SKM-1 (cell line): ENCODE measurements around the gene MAST4.
"Not testable (repeated sequence)": the region's sequence is repeated elsewhere in the genome, so short reads cannot be mapped to it uniquely, and the experiment has no call there.

Experiments
- DNase-seq: peaks from one replicate; lab custom pipeline; 2025; ENCODE audit not compliant: unreplicated experiment; lab: John Stamatoyannopoulos, UW

MAST4 gene

DNA sequence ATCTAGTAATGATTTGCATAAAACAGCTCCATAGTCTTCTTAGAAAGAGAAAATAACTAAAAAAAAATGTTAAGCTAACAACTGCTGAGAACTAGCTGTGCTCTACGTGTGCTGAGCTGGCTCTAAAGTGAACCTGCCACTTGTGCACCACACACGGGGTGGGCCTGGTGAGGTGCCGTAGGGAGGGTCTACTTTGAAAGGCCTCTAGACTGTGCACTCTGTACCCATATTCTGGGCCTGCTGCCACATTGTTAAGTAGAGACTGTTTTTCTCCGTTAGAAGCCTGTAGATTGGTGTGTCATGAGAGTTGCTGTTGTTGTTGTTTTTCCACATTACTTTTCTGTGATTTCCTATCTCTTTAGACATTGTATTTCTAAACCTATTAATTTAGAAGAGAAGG lies 506.5 kb downstream of the MAST4 start:
- DNase-seq = no peak

DNA sequence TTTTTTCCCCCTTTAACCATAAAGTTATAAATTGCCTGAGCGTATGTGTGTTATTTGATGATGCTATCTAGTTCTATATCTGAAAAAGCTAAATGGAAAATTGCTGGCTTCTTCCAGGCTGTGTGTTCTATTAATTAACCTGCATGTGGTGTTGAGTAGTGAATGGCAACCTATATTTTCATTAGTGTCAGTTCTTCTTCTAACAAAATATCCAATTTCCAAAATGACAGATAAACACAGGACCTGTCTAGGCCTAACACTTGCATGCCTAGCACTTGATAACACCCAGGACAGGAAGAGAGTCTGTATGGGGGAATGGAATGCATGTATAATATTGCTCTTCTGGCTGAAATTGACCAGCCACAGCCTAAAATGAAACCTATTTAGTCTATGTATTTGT lies 508.7 kb downstream of the MAST4 start:
- no peak for DNase-seq

DNA sequence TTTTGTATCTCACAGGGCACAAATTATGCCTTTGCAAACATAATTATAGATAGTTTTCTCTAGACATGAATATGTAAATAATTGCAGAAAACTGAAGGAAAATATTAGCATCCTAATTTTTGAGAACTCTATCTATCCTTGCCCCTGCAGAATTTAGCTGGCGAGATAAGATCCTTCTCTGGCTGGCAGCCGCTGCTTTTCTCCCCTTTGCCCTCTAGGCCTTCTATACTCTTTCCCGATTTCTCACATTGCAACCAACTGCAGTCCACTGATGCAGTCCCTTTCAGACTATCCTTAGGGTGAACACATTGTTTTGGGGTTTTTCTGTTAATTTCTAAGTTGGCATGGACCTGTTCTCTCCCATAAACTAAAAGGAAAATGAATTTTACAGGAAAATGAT lies 509.1 kb downstream of the MAST4 start:
- DNase-seq = no peak

DNA sequence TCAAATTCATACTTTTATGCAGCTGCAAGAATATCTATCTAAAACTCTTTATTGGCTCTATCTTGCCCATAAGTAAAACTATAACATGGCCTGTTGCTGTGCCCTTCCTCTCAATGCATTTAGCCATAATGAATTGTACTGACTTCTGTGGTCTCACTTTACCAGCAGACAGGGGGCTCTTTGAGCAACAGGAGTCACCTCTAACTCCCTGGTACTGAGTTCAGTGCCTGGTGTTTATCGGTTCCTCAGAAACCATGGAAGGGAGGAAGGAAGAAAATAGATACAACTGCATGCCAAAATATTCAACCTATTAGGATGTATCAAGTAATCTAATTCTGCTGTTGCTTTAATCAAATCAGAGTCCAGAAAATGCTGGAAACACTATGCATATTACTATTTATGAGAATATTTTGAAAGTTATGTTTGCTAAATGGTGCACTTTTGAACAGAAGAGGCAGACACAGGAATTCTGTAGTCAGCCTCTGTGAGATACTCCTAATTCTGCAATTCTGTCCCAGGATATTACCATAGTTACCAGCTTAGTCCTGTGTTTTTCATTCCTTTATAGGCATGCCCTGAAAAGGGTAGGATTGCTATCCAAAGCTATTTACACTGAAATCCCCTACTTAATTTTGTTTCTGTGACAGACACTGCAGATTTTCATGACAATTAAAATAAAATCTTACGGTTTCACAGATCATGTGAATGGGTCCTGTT lies 510.6 kb downstream of the MAST4 start:
- no peak for DNase-seq

DNA sequence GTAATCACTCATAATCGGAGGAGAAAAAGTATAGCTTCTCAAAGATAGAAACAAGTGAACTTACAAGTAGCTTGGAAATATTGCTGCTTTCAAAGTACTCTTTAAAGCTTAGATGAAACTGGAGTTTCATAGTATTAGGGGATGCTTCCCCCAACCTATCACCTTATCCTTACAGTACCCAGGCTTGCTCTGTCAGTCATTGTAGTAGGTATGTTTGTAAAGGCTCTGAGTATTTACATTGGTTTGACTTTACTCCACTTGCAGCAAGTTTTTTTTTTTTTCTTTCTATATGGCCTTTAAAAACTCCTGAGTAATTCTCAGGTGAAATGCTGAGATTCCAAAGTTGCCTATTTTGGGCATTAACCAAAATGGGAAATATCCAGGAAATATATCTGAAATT lies 515.6 kb downstream of the MAST4 start:
- no peak for DNase-seq

DNA sequence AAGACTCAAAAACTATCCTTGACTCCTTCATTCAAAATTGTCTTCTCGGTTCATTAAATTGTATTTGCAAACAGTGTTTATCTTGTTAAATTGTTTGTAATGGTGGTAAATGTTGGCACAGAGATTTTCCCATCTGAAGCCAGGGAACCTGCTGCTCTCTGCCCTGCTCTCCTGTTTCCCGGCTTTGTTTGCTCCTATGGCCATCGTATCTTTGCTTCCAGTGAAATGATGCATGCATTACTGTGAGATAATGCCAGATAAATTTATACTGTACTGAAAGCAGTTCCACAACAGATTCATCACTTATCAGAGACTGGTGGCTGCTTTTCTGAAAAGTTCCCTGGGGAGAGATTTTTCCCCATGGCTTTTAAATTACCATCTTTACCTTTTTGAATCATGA lies 519.1 kb downstream of the MAST4 start:
- DNase-seq = no peak

DNA sequence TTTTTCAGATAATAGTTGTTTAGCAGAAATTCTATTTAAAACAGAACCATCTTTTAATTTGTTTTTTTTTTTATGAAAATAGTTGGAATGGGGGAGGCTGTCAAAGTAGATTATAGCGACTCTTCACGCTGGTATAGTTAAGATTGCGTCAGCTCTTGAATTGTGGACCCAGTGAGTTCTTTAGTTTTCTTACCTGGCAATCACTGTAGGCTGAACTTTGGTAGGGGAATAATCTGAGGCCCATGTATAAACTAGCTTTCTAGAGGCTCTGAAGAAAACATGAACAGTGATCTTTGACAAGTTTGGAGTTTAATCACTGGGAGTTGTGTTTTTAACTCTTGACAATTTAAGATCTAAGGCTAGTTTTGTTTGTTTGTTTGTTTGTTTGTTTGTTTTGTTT lies 519.6 kb downstream of the MAST4 start:
- DNase-seq = no peak

DNA sequence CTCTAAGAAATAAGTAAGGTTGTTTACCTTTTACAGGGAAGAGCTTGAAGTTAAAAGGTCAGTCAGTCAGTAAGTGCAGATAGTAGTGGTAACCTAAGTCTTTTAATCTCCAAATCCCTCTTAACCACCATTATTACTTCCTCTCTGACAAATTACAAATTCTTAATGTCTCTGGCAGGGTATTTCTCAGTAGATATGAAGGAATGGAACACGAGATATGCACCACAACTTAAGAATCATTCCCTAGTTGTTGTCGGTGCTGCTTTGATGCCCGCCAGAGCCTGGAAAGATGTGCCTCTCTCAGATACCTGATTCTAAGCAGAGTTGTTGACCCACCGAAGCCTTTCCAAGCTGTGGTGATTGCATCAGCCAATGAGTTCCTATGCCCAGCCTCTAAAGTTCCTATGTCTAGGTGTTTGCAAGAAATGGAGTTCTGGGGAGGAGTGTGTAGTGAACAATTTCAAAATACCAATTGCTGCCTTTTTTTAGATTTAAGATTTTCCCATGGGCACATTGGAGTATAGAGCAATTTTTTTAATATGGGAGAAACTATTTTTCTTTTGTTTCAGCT lies 521.9 kb downstream of the MAST4 start:
- DNase-seq = no peak

DNA sequence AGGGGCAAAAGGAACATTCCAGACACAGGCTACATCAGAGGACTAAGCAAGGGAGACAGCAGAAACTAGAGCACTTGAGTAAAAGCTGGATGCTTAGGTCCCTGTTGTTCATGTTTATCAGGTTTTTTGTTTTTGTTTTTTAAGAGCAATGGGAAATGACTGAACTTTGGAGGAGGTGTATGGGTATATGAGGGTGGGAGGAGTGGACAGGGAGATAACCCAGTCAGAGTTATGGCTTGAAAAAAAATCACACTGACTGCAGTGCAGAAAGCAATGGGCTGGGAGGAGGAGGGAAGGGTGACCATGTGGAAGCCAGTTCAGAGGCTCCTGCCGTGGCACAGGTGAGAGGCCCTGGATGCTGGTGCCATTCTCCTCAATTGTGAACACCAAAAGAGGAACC lies 522.8 kb downstream of the MAST4 start:
- DNase-seq = no peak

DNA sequence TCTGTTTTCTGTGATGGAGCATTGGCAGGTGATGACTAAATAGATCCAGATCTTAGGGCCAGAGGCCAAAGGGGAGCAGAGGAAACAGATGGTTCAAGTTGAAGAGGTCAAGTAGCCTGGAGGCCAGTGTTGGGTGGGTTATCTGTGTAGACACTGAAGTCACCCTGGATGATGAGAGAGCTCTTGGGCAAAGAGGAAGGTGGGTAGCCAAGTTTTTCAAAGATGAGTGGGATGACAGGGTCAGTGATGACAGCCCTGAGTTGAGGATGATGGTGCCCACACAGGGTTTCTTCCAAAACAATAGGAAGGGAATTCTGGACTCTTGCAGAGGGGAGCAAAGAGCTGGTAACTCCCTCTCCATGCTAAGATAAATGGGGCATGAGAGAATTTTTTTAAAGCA lies 523.8 kb downstream of the MAST4 start:
- no peak for DNase-seq

DNA sequence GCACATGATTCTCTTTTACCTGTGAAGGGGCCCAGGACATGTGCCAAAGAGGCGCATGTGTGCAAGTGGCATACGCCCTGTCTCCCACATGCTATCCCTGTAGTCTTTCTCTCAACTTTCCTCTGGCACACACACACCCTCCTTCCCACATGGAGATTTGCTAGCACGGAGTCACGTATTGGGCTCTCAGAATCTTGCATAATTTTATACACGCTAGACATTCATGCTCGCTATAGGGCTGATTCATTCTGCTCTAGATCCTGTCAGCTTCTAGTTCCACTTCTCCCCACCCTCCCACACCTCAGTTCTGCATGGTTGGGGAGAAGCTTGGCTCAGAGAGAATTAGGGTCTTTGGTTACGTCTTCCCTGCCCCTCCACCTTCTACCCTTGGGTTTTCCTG lies 527.6 kb downstream of the MAST4 start:
- DNase-seq = no peak

DNA sequence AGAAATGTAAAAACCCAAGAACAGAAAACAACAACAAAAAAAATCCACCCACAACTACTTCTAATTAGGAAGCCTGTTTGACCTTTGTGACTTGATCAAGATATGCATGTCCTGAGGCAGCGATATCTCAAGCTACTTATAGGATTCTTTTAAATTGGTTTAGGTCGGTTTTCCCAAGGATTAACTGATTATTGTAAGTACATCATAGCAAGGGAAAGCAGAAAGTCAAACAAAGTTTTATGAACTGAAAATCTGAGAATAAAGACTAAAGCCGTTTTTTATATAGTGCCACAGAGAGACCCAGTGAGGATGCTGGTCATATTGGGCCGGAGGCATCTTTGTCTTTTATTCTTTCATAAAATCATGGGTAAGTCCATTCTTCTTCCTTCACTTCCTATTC lies 528.4 kb downstream of the MAST4 start:
- DNase-seq = no peak

DNA sequence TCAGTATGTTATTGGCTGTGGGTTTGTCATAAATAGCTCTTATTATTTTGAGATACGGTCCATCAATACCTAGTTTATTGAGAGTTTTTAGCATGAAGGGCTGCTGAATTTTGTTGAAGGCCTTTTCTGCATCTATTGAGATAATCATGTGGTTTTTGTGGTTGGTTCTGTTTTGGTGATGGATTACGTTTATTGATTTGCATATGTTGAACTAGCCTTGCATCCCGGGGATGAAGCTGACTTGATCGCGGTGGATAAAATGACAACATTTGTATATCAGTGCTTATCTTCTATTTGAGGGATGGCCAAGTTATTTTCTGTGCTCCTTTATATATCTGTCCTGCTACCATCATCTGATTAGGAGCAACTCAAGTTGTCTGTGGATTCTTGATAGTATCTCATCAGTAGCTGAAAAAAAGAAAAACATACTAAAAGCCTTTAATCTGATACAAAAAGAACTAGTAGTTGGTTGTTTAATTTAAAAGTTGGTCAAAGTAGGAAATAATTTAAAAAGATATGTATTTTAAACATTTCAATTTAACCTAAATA lies 531.2 kb downstream of the MAST4 start:
- not testable (repeated sequence) for DNase-seq

DNA sequence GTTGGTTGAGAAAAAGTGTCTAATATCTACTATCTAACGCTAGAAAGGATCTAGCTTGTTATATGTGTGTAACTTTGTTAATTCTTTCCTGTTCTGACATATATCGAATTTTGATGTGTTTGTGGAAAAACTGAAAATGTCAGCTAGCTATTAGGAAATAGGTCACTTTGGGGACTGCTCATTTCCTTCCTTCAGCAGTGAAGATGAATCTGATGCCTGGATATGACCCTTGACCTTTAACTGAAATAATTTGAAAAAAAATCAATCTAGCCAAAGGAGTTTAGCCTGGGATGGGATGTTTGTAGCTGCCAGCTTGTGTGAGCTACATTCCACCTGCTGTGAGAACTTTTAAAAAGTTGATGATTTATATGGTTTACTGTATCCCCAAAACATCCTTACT lies 533.6 kb downstream of the MAST4 start:
- no peak for DNase-seq

DNA sequence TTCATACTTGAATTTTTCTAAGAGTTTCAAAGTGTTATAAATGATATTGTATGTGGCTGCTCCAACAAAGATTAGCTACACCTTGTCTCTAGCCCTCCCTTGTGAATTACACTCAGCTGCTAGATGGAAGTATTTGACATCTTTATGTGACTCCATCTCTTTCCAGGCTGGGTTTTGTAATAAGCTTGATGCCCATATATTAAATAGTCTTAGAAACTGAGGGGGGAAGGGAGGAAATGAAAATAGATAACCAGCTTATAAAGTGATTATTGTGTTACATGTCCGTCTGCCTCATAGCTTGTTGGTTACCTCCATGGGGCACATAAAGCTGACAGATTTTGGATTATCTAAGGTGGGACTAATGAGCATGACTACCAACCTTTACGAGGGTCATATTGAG lies 537.0 kb downstream of the MAST4 start:
- no peak for DNase-seq

DNA sequence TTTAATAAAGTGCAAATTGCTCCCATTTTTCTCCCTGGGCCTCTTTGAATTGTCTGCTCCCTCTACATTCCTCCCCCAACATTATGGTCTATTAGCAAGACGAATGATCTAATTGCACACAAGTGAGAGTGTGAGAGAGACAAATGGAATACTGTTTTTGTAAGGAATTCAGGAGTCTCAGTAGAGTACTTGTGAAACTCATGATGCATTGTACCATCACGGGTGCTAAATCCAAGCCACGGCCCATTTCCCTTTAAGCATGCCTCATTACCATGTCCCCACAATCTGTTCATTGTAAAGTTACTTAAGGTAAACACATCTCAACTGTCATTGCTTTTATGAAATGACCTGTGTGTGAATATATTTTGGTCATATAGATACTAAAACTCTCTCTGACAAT lies 537.6 kb downstream of the MAST4 start:
- DNase-seq = no peak

DNA sequence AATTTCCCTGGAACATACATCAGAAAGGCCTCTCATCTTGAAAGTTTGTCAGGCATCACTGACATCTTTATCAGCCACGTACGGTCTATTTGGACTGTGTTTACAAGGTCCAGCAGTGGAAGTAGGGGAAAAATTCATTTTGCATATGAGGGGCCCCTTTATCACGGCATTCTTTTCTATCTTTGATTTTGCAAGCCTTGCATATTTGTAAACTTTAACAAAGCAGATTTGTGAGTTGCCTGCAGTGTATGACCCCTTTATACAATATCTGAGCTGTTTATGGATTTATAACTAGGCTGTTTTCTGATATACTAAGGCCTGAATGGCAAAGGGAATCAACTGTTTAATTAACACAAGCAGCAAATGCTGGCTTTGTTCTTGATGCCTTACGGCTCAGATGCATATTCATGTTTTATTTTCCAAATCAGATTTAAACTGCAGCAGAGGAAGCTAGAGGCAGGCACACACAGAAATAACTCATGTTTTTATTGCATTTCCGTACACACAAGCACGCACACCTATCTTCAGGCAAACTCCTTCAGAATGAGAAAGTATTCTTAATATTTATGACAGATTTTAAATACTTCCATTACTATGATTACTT lies 539.3 kb downstream of the MAST4 start:
- no peak for DNase-seq

DNA sequence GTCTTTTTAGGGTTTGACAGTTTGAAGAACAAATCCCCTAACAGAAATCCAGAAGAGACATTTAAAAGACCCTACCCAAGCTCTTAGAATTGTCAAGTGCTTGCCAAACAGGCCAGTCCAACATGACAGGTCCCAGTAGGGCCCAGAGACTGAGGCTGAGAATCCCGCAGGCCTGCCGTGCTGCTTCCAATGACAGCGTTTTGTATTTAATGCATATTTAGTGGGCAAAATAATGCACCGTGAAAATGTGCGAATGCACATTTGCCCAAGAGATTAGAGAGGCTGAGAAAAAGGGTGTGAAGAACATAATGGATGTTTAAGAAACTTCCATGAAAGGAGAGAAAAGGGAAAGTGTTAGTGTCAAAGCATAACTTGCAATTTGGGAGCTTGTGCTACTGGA lies 542.8 kb downstream of the MAST4 start:
- DNase-seq = no peak

DNA sequence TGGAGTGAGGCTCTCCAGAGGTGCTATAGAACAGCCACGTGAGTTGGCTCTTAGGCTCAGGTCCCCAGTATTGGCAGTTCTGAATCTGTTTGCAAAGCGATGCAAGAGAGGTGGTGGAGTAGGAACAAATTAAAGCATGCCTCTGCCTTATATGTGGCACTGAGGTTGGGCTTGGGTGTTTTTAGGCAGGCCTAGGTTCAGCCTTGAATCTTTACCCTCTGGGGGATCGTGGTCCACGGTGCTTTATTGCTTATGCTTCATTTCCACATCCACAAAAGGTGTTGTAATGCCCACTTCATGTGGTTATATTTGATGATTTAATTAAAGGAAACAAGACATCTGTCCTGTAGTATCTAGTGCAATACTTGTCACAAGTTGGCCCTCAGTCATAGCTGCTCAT lies 544.2 kb downstream of the MAST4 start:
- no peak for DNase-seq

DNA sequence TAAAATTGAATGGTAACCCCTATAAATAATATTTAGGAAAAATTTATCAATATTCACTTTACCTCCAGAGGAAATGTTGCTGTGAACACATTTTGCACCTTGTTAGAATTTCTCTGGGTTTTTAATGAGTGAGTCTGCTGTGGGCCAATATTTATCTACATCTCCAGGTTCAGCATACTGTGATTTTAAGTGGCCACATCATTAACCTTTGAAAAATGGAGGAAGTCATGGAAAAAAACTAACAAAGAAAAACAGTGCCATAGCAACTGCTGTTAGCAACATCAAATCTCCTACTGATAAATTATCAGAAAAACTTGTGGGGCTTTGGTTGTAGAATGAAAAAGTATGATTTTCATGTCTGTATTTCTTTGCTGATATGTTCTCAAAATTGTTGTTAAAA lies 545.5 kb downstream of the MAST4 start:
- no peak for DNase-seq

DNA sequence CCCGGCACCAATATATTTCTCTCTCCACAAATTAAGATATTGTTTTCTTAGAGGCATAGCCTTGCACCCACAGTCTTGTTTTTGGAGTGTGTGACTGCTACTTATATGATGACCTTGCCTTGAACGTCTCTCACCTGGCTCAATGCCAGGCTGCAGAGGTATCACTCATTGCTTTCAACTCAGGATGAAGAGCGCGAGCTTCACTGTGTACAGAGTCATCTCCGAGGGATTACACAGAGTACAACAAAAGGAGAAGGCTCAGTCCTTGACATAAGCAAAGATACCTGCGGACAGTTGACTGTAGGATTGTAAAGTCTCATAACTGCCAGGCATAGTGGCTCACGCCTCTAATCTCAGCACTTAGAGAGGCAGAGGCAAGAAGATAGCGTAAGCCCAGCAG lies 546.6 kb downstream of the MAST4 start:
- DNase-seq = no peak

DNA sequence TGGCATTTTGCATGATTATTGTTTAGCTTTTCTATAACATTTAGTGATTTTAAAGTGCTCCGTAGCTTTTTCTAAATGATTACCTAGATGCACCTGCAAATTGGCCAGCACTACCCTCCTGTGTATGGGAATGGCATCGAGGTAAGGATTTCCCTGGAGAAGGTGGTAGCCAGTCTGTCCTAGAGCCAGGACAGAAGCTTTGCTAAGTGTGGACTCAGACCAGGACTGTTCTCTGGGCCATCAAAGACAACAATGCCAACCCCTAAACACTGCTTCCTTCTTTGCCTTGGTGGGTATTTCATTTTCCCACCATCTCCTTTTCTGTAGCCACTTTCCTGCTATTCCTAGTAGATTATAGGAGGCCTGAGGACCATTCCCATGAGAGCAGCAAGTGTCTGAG lies 547.4 kb downstream of the MAST4 start:
- DNase-seq = no peak
